ENCODE data around the gene AGL. TPM values are rescaled to one million over a fixed set of nuclear protein-coding genes. Genes with fewer than 3 reads are reported as not detected.

The AGL gene
- total and polyA plus RNA-seq, 2 of the 4 experiments (the other 2 are of a cell fraction) = 2.4 to 7.0 TPM

DNA sequence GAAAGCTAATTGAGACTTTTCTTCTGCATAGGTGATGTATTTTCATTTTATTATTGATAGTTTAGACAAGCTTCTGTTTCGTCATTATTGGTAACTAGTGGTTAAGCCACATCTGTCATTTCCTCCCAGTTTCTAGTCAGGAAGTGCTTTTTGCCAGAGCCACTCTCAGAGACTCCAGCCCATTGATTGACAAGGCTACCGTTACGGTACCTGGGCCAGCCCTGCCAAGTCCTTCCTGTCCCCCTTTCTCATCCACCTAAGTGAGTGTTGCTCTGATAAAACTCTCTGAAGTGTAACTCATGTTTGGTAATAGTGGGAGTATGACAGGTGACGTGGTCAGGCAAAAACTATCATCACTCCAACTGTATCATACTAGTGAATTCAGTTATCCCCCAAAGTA is 29.6 kb upstream of the AGL start:
- peaks cover 8% of the 10 kb centered on the region for H3K27me3 ChIP-seq (ENCODE audit: control insufficient read depth, insufficient read depth, low read length)
- DNase-seq = no peak
- no peak overlapping the region for H4K8ac ChIP-seq (ENCODE audit: low read depth in 2 of 2, low read length in 2 of 2)
- H3K23ac ChIP-seq (ENCODE audit: low read depth, low read length) = no peak overlapping the region
- no peaks in the 10 kb centered on the region for H3K9me1 ChIP-seq (ENCODE audit: insufficient read depth, low read length)
- H2AK9ac ChIP-seq (replicated peaks; ENCODE audit: low read depth, low read length, poor library complexity) = no peak overlapping the region
- H2BK20ac ChIP-seq (ENCODE audit: low read depth, low read length) = no peak overlapping the region
- no peaks in the 10 kb centered on the region for H3K4me1 ChIP-seq (ENCODE audit: control insufficient read depth, insufficient read depth, low read length)
- dilution Hi-C loops (cut with HindIII; ENCODE audit: low sequenced_read_pairs, unreplicated experiment) (no loop called here), intact Hi-C loops (cut with micrococcal nuclease) (no loop called here), in situ Hi-C loops (cut with MboI; ENCODE audit: low sequenced_read_pairs) (loop anchor here (25.0 kb wide), 1 partner anchor 442 kb away; the partner anchor contains the start of gene RTCA)
- H3K4me2 ChIP-seq (ENCODE audit: low read depth, low read length) = no peak overlapping the region
- ChIA-PET POLR2A (ENCODE audit: unreplicated experiment) (no interaction called here), CTCF (interaction anchor here (0.6 kb wide), 1 partner anchor 338 kb away, joined by 4 read pairs; no protein-coding TSS in a partner anchor)
- no peak for ATAC-seq (ENCODE audit: low read depth)
- no peak overlapping the region for H3K14ac ChIP-seq (replicated peaks; ENCODE audit: low read depth, low read length)
- H2AFZ ChIP-seq (replicated peaks; ENCODE audit: low read length, poor library complexity) = no peak overlapping the region
- peaks cover 2% of the 10 kb centered on the region; the same call in 1 of the 2 replicates for H3K9me3 ChIP-seq (ENCODE audit: control insufficient read depth, insufficient read depth, low read length)
- no peaks in the 10 kb centered on the region for H3K79me1 ChIP-seq (ENCODE audit: low read depth in 1 of 2, low read length in 2 of 2)
- no peak overlapping the region for H3K27ac ChIP-seq (ENCODE audit: insufficient read depth, low read length)
- no peak overlapping the region for H3K18ac ChIP-seq (ENCODE audit: low read depth, low read length)
- no peak overlapping the region for H2BK5ac ChIP-seq (ENCODE audit: low read depth, low read length, poor library complexity, severe bottlenecking)
- H4K20me1 ChIP-seq (ENCODE audit: insufficient read depth, low read length) = no peaks in the 10 kb centered on the region
- no CpG with 5 or more reads among the region's 4 CpGs for WGBS, 2 experiments (ENCODE audit: extremely low coverage in 2 of 2, insufficient read length in 1 of 2)
- no peaks in the 10 kb centered on the region for H3K36me3 ChIP-seq (ENCODE audit: control insufficient read depth, insufficient read depth, low read length)
- H2AK5ac ChIP-seq (ENCODE audit: low read depth, low read length) = no peak overlapping the region
- H3K9ac ChIP-seq (ENCODE audit: low read depth, low read length) = no peak overlapping the region
- H2BK120ac ChIP-seq (ENCODE audit: low read depth, low read length) = no peak overlapping the region
- no peak overlapping the region for H3K4ac ChIP-seq (ENCODE audit: low read depth, low read length)
- TF ChIP-seq SMC3 (IDR thresholded peaks at IDR 0.05; ENCODE audit: low read depth, low read length) (no peak), CHD1 (IDR thresholded peaks at IDR 0.05; ENCODE audit: low read depth, low read length) (no peak), CEBPB (IDR thresholded peaks at IDR 0.05; ENCODE audit: low read depth, low read length) (no peak), POLR2A (IDR thresholded peaks at IDR 0.05; ENCODE audit: low read depth, low read length) (no peak), MAZ (IDR thresholded peaks at IDR 0.05; ENCODE audit: borderline replicate concordance, low read depth, low read length) (no peak), FOS (IDR thresholded peaks at IDR 0.05; ENCODE audit: low read depth, low read length) (no peak), MAFK (IDR thresholded peaks at IDR 0.05; ENCODE audit: low read depth, low read length) (no peak), BHLHE40 (IDR thresholded peaks at IDR 0.05; ENCODE audit: low read depth, low read length) (no peak), RAD21 (IDR thresholded peaks at IDR 0.05; ENCODE audit: low read length) (no peak)
- TF ChIP-seq, protein P1, sequence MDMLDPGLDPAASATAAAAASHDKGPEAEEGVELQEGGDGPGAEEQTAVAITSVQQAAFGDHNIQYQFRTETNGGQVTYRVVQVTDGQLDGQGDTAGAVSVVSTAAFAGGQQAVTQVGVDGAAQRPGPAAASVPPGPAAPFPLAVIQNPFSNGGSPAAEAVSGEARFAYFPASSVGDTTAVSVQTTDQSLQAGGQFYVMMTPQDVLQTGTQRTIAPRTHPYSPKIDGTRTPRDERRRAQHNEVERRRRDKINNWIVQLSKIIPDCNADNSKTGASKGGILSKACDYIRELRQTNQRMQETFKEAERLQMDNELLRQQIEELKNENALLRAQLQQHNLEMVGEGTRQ (IDR thresholded peaks at IDR 0.05; ENCODE audit: low read depth, low read length) = no peak
- TF ChIP-seq, protein P2, sequence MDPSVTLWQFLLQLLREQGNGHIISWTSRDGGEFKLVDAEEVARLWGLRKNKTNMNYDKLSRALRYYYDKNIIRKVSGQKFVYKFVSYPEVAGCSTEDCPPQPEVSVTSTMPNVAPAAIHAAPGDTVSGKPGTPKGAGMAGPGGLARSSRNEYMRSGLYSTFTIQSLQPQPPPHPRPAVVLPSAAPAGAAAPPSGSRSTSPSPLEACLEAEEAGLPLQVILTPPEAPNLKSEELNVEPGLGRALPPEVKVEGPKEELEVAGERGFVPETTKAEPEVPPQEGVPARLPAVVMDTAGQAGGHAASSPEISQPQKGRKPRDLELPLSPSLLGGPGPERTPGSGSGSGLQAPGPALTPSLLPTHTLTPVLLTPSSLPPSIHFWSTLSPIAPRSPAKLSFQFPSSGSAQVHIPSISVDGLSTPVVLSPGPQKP (IDR thresholded peaks at IDR 0.05; ENCODE audit: borderline replicate concordance, low read depth, low read length) = no peak
- H3K56ac ChIP-seq (ENCODE audit: extremely low read depth, insufficient read depth, low read length) = no peak overlapping the region
- H2BK15ac ChIP-seq (ENCODE audit: low read depth, low read length) = no peak overlapping the region
- no peak overlapping the region for H3K4me3 ChIP-seq (ENCODE audit: insufficient read depth, low read depth, low read length)
- no peak overlapping the region for H4K5ac ChIP-seq (ENCODE audit: low read depth, low read length)
- BruUV-seq (replicated peaks) = no TSS peak
- H4K91ac ChIP-seq (ENCODE audit: insufficient read depth, low read depth, low read length) = no peak overlapping the region

Data from IMR-90 (cell line).